Adrenal gland (tissue), 5 donors: Measurements from ENCODE around the gene TMEM145.

ENCODE experiments used
- POLR2A ChIP-seq, 2 donors: fragments of 450-650 bp; IDR thresholded peaks; one replicate each; pipeline ENCODE4 v1.6.1; 2017; ENCODE audit warnings: antibody characterized with exemption in 2 of 2, mild to moderate bottlenecking in 2 of 2, moderate library complexity in 1 of 2
- TF ChIP-seq, protein P1 (sequence below), 6 experiments: fragments of 450-650 bp in 4 of 6; fragments of 200-600 bp in 2 of 6; sonication (generic) in 1 of 6; IDR thresholded peaks; 1 replicate in 5 of 6; 2 replicates in 1 of 6; pipeline versions ENCODE4 v1.5.1 to v1.8.0; 2016 to 2021; ENCODE audit warnings: antibody characterized with exemption in 6 of 6, mild to moderate bottlenecking in 2 of 6, moderate library complexity in 1 of 6
- donor health status: DM: no; HTN: no; CAD: no.

DNA sequence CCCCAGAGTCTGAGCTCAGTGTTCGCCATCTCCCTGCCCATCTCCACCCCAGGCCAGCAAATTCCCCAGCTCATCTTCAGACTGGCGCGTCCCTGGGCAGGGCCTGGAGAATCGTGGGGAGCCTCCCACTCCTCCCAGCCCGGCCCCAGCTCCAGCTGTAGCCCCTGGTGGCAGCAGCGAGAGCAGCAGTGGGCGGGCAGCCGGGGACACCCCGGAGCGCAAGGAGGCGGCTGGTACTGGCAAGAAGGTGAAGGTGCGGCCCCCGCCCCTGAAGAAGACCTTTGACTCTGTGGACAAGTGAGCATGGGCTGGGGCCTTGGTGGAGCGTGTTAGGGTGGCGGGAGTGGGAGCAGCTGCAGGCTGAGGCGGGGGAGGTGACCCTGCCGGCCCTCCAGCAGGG is 19.6 kb upstream of the TMEM145 start:
- TF ChIP-seq, protein P1, sequence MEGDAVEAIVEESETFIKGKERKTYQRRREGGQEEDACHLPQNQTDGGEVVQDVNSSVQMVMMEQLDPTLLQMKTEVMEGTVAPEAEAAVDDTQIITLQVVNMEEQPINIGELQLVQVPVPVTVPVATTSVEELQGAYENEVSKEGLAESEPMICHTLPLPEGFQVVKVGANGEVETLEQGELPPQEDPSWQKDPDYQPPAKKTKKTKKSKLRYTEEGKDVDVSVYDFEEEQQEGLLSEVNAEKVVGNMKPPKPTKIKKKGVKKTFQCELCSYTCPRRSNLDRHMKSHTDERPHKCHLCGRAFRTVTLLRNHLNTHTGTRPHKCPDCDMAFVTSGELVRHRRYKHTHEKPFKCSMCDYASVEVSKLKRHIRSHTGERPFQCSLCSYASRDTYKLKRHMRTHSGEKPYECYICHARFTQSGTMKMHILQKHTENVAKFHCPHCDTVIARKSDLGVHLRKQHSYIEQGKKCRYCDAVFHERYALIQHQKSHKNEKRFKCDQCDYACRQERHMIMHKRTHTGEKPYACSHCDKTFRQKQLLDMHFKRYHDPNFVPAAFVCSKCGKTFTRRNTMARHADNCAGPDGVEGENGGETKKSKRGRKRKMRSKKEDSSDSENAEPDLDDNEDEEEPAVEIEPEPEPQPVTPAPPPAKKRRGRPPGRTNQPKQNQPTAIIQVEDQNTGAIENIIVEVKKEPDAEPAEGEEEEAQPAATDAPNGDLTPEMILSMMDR (IDR thresholded peaks at IDR 0.05): peak in 1 of 6 experiments; percentile 2
- TF ChIP-seq POLR2A (IDR thresholded peaks at IDR 0.05): no peak
